ENCODE measurements around the gene RPAP3. TPM values are rescaled to one million over a fixed set of nuclear protein-coding genes. Genes with fewer than 3 reads are reported as not detected.
A peak's percentile ranks its signal among the peaks of the same experiment; 100 is the strongest.

The RPAP3 gene
- total and polyA plus RNA-seq, 9 of the 15 experiments (the other 6 are each of a cell fraction or from before 2014, with no cell fraction given): 40.0 to 92.1 (median 54.1) TPM

DNA sequence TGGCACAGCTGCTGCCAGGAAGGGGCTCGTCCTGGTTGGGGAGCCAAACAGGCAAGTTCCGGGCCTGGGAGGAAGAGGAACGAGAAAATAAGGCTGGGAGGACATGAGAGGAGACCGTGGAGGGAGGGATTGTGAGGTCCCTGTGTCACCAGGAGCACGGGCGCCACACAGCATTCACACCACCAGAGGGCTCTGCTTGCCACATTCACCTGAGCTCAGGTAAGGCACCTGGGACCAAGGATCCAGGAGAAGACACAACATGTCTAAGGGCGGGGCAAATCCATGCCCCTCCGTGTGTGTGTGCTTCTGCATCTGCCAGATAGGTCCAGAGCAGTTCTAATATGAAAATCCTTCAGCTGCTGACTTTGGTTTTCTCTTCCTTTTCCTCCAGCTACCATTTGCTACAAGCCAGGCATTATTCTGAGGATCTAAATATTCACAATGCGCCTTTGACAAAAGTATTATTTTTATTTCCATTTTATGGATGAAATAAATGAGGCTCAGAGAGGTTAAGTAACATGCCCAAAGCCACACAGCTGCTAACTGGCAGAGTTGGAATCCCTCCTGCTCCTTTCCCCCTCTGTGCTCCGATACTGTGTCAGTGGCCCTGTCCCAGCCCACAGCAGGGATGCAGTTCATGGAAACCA lies 38.3 kb upstream of the RPAP3 start (continued):
- TF ChIP-seq, protein P1, sequence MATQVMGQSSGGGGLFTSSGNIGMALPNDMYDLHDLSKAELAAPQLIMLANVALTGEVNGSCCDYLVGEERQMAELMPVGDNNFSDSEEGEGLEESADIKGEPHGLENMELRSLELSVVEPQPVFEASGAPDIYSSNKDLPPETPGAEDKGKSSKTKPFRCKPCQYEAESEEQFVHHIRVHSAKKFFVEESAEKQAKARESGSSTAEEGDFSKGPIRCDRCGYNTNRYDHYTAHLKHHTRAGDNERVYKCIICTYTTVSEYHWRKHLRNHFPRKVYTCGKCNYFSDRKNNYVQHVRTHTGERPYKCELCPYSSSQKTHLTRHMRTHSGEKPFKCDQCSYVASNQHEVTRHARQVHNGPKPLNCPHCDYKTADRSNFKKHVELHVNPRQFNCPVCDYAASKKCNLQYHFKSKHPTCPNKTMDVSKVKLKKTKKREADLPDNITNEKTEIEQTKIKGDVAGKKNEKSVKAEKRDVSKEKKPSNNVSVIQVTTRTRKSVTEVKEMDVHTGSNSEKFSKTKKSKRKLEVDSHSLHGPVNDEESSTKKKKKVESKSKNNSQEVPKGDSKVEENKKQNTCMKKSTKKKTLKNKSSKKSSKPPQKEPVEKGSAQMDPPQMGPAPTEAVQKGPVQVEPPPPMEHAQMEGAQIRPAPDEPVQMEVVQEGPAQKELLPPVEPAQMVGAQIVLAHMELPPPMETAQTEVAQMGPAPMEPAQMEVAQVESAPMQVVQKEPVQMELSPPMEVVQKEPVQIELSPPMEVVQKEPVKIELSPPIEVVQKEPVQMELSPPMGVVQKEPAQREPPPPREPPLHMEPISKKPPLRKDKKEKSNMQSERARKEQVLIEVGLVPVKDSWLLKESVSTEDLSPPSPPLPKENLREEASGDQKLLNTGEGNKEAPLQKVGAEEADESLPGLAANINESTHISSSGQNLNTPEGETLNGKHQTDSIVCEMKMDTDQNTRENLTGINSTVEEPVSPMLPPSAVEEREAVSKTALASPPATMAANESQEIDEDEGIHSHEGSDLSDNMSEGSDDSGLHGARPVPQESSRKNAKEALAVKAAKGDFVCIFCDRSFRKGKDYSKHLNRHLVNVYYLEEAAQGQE (IDR thresholded peaks at IDR 0.05; ENCODE audit: borderline replicate concordance): peak; percentile 86
- TF ChIP-seq, protein P1 (CRISPR knock-in tag; IDR thresholded peaks at IDR 0.05; ENCODE audit: low read depth): no peak
- TF ChIP-seq ZNF124 (CRISPR knock-in tag; IDR thresholded peaks at IDR 0.05): no peak
- no peak for TF ChIP-seq ZKSCAN1 (IDR thresholded peaks at IDR 0.05; ENCODE audit: low read depth, low read length)

All from K562 (cell line).